Pons (tissue), 1 donor: Measurements from ENCODE around the gene FGF13.

Experiments used
- DNase-seq: peaks from one replicate; pipeline ENCODE4 v3.0.0-alpha.2; 2016; ENCODE audit warnings: low spot score

FGF13 gene

DNA sequence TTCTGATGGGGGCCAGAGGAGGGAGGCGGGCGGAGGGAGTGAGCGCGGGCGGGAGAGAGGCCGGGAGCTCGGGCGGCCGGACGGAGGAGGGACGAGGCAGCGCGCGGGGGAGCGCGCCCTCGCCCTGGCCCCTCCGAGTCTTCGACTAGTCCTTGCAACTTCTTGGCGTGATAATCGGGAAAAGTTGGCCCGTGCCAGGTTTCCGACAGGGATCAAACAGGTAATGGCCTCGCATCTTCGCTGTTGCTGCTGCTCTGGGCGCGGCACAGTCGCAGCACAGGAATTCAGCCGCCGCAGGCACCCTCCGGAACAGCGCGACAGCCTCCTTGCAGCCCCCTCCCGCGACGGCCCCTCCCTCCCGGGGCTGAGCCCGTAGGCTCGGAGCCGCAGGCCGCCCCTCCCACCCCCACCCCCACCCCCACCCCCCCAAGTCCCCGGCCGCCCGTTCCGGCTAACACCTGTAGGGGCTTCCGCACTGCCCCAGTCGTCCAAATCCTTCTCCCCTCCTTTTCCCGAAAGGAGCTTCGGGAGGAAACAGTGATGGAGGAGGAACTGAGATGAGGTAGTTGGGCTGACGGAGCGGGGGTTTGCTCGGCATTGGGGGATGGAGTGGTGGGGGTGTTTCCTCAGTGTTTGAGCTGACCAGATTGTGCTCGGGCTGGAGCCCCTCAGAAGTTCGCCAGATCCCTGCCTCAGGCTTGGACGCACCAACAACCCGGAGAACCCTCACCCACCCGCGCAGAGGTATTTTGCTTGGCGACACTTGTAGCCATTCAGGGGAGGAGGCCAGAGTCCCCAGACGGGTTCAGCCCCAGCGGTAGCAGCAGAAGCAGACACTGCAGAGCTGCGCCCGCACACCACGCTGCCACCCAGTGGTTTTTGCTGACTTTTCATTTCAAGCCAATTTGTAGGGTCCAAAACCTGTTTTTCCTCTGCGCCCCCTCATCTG is at the start of gene FGF13:
Gene FGF13, minus strand, starts transcription at position 319 of the 949 bp plus-strand sequence. CDS start 714 bp downstream, outside the sequence.
- no peak for DNase-seq

GRCh38 chrX:138759217-138759943 is 47.9 kb upstream of the FGF13 start:
- DNase-seq, result no peak

DNA sequence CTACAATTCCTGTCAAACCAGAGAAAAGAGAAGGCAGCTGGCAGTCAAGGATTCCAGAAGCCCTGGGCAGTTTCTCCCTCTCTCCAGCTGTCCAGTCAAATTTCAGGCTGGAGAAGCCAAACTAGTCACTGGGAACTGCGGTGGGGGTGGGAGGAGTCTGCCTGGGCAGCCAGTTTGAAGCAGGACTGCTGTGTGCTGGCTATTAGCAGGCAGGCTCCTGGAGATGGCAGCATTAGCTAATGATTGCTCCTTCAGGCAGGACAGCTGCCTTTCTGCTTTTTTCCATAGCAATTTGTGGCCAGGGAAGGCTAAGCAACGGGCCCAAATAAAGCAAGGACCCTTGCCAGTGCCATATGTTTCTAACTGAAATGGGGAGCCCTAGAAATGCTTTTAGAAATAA is 44.7 kb upstream of the FGF13 start:
- no peak for DNase-seq

- no peak for DNase-seq
These were observed 43.3 kb upstream of the FGF13 start for GRCh38 chrX:138754861-138755260.

DNA sequence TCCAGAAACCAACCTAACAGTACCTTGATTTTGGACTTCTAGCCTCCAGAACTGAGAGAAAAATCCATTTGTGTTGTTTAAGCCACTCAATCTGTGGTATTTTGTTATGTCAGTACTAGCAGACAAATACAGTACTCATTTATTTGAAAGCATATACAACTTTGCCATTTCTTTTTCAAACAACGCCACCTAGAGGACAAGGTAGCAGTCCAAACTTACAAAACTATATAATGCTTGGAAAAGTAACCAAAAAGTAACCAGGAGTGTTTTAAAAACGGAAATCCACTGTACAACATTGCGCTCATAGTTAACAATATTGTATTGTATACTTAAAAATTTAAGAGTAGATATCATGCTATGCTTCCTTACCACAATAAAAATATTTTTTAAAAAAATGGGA is 37.0 kb upstream of the FGF13 start:
- peak; percentile 6 for DNase-seq

DNA sequence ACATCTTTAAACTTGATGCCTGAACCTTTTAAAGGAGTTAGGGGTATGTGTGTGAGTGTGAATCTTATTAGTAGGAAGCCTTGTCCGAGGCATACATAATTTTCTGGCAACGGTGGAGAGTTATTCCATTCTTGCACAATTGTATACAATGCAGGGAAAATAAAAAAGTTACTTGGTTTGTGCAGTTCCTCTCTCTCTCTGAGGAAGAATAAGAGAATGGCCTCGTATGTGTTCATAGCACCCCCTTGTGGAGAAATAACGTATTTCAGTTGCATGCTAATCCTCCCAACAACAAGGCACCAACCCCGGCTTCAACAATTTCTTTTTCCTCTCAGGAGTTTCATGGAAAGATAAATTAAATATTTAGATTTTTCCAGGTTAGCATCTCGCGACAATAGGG is 33.7 kb upstream of the FGF13 start:
- peak; percentile 53 for DNase-seq

GRCh38 chrX:138742217-138742616 is 30.7 kb upstream of the FGF13 start:
- no peak for DNase-seq

DNA sequence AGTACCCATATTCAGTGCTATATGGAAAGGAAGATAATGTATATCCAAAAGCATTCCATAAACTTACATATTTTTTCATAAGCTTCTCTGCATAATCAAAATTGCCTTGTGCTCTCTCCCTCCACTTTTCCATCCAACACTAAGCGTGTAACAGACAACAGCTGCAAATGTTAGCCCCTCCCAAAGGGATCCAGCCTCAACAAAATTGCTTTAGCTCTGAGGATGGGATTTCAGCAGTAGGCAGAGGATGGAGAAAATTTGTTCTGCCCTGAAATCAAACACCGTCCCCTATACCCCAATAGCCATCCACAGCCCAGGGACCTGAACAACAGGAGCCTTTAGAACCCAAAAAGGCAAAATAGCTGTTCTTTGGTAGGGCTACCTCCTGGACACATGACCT is 28.8 kb upstream of the FGF13 start:
- no peak for DNase-seq

DNA sequence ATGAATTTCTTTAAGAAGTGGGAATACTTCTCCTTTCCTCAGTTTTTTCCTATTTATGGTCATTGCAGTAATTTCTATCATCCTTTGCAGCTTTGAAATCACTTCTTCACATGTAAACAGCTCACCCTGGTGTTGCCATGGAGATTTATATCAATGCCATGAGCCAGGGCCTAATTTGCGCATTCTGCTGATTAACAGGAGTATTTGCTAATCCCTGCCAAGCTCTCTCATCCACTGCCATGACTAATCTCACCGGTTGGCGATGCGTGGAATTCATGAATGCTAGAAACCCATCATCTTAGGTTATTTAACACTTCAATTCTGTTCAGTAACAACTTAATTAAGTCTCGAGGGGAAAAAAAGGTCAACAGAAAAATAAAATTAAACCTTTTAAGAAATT is 11.8 kb upstream of the FGF13 start:
- no peak for DNase-seq

DNA sequence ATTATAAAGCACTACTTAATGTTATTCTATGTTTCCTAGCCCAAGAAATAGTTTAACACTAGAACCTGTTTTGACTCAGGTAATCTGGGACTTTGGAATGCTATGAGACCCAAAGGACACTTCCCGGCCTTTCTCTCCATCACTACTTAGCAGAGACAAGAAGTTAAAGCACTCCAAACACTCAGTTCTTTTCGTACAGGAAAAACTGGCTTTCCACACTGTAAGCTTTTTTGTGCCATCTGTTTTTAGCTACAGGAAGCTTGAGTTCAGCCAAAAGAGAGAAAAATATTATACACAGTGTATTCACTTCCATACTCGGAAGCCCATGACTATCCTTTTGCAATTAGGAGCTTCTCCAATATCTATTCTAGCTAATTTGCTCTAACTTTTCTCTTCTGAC is 7.9 kb upstream of the FGF13 start:
- no peak for DNase-seq

DNA sequence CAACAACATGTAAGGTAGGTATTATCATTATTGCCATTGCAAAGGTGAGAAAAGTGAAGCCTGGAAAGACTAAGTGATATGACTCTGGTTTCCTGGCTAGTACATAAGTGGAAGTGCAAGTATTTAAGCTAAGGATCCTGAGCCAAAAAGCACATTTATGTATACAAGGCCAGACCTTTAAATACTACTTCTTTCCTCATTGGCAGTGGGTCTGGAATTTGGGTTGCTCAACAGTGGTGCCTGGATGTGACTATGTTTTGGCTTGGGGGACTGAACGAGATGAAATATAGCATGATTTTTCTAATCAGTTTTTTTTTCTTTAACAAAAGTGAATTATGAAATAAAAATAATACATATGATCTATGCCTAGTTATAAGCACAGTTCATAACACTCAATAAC is 7.4 kb upstream of the FGF13 start:
- no peak for DNase-seq

GRCh38 chrX:138710866-138711341 is 613 bp downstream of the FGF13 start:
- no peak for DNase-seq

- DNase-seq, result no peak
These were observed 1.4 kb downstream of the FGF13 start for GRCh38 chrX:138709886-138710791.

GRCh38 chrX:138708268-138708667 is 3.2 kb downstream of the FGF13 start:
- no peak for DNase-seq

- DNase-seq, result no peak
These were observed 6.9 kb downstream of the FGF13 start for GRCh38 chrX:138704596-138704995.

DNA sequence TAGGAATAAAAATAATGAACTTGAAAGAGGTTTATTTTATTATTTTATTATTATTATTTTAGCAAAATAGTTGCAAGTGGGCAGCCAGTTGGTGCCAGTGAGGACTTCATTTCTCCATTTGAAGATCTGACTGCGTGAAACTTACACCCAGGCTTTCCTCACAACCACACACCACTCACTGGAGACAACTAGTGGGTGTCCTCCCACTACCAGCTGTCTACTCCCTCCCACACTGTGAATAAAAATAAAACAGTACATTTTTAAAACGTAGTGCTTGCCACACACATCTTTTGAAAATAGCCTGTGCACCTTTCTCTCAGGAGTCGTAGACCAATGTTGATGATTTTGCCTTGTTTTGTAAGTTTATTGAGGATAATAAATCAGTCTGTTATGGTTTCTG is 7.4 kb downstream of the FGF13 start:
- no peak for DNase-seq

GRCh38 chrX:138692591-138692990 is 18.9 kb downstream of the FGF13 start:
- DNase-seq, result no peak

GRCh38 chrX:138691186-138691585 is 20.3 kb downstream of the FGF13 start:
- no peak for DNase-seq

- no peak for DNase-seq
These were observed 20.9 kb downstream of the FGF13 start for GRCh38 chrX:138690591-138690990.

DNA sequence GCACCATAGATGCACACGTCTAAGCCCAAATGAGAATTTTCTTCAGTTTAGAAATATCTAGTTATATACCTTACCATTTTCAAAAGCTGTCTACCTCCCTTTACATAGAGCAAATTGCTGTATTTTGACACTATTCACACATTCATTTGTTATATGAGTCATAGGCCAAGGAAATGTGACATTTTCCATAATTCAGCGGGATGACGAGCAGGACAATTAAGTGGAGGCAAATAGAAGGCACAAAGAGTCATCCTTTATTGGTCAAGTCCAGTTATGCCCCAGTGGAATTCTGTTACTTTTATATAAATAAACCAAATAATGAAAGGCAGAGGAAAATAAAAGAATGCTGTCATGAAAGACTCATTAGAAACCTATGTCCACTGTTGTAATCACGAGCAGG is 27.9 kb downstream of the FGF13 start:
- no peak for DNase-seq

- DNase-seq, result no peak
These were observed 41.8 kb downstream of the FGF13 start for GRCh38 chrX:138669693-138670092.

GRCh38 chrX:138664466-138664865 is 47.1 kb downstream of the FGF13 start:
- DNase-seq, result no peak
